Epithelial cell of prostate (primary cell): Measurements from ENCODE around the gene FEM1A.
"Not testable (repeated sequence)": the region's sequence is repeated elsewhere in the genome, so short reads cannot be mapped to it uniquely, and the experiment has no call there.

Experiments
- DNase-seq: peaks from one replicate; pipeline ENCODE4 v3.0.0-alpha.2; 2011; ENCODE audit warnings: low read depth, low spot score
- H3K27ac ChIP-seq: fragments of 450-650 bp; 2 replicates; pipeline ENCODE4 v1.5.1; 2017; ENCODE audit warnings: mild to moderate bottlenecking

Gene FEM1A

GRCh38 chr19:4807188-4807587 lies 15.7 kb downstream of the FEM1A start:
- H3K27ac ChIP-seq, result no peak overlapping the region
- DNase-seq, result no peak

GRCh38 chr19:4811328-4812131 lies 20.0 kb downstream of the FEM1A start:
- peak overlapping the region; percentile 99 for H3K27ac ChIP-seq
- DNase-seq, result no peak

DNA sequence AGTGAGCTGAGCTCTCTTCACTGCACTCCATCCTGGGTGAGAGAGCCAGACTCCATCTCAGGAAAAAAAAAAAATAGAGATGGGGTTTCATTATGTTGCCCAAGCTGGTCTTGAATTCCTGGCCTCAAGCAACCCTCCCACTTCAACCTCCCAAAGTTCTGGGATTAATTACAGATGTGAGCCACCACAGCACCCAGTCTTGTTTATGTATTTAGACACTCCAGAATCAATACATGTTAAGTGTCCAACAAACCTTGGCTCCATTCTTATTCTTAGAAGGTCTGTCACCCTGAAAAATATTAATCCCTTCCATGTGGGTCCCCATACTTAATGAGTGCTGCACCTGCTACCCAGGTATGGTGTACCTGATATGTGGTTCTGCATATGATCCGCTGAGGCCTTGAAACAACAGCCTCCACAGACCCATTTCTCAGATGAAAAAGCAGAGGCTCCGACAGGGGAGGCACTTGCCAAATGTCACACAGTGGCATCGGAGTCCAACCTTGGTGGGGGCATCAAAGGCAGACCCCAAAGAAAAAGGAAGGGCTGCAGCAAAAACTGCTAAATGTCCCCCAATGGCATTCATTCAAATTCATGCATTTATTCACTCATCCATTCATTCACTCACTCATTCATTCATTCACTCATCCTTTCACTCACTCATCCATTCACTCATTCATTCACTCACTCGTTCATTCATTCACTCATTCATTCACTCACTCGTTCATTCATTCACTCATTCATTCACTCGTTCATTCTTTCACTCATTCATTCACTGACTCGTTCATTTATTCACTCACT lies 23.3 kb downstream of the FEM1A start:
- H3K27ac ChIP-seq, result peak overlapping the region; percentile 99
- DNase-seq, result no peak

DNA sequence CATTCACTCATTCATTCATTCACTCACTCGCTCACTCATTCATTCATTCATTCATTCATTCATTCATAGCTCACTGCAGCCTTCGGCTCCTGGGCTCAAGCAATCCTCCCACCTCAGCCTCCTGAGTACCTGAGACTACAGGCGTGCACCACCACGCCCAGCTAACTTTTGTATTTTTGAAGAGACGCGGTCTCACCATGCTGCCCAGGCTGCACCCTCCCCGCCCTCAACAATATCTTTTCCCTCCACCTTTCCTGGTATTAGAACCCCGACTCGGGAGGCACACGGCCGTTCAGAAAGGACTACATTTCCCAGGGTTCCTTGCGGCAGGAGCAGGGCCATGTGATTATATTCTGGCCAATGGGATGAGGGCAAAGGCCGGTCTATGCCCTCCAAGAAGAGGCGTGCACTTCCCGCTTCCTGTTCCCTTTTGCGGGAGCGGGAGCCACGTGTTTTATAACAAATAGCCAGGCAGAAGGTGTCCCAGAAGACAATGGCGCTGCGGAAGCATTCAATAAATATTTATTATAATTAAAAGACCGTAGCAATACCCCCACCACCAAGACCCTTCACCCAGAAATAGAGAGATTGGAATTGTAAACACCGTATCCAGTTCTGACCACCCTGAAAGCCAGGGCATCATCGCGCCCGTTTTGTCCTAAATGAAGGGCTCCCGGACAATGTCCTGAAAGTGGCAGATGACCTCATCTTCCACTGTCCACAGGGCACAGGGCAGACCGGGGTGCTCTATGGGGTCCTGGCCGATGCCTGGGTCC lies 24.1 kb downstream of the FEM1A start:
- H3K27ac ChIP-seq, result peak overlapping the region; percentile 21
- no peak for DNase-seq

DNA sequence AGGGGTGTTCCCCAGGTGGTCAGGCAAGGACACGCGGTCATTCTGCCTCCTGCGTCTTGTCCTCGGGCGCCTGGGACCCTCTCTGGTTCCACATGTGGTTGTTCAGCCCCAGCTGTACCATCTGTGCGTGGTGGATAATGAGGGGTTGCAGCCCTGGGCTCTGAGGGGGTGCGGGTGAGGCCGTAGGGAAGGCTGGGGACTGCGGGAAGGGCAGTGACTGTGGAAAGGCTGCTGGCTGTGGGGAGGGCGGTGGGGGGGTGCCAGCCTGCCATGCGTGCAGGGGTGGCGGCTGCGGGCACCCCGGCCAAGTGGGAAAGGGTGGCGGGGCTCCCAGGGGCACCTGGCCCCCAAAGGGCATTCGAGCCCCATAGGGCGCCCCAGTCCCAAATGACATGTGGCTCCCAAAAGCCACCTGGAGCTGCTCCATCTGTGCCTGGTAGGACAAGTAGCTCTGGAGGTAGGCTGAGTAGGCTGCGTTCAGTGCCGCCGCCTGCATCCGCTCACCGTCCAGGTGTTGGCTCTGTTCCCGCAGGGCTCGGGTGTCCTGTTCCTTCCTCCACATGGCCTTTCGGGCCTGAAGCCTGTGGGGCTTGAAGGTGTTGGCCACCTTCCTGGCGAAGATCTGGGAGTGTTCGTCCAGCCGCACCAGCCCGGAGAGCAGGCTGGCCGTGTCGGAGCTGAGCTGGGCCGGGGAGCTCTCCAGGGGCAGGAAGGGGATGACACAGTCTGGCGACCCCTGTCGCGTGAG lies 24.8 kb downstream of the FEM1A start:
- no peak for DNase-seq
- peak overlapping the region; percentile 21 for H3K27ac ChIP-seq

DNA sequence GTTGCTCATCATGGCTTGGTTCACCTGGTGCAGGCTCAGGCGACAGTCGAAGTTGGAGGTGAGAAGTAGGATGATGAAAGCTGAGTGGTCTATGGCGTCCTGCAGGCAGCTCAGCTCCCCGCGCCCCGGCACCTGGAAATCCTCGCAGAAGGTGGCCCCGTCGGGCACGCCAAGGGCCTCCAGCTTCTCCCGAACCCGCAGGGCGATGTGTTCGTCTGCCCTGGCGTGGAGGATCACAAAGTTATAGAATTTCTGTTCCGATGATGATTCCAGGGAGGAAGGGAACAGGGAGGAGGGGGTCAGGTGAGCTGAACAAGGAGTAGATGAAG lies 25.4 kb downstream of the FEM1A start:
- DNase-seq, result no peak
- H3K27ac ChIP-seq, result no peak overlapping the region

GRCh38 chr19:4817467-4818277 lies 26.1 kb downstream of the FEM1A start:
- no peak overlapping the region for H3K27ac ChIP-seq
- DNase-seq, result no peak

DNA sequence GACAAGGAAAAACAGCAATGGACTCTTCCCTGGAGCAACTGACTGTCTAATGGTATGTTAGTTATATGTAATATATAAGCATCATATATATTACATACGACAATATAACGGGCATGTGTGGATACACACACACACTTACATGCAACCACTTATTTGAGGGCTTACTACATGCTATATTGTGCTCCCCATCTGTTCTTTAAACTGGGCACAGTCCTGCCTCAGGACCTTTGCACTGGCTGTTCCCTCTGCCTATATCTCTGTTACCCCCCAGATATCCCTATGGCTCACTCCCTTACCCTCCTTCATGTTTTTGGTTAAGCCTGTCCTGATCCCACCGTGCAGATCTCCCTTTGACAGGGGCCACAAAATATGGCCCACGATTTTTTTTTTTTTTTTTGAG lies 29.7 kb downstream of the FEM1A start:
- no peak overlapping the region for H3K27ac ChIP-seq
- no peak for DNase-seq

GRCh38 chr19:4822354-4822753 lies 30.8 kb downstream of the FEM1A start:
- not testable (repeated sequence) for DNase-seq, H3K27ac ChIP-seq

GRCh38 chr19:4823577-4823976 lies 32.0 kb downstream of the FEM1A start:
- no peak overlapping the region for H3K27ac ChIP-seq
- DNase-seq, result no peak

GRCh38 chr19:4829001-4829712 lies 37.6 kb downstream of the FEM1A start:
- DNase-seq, result no peak
- H3K27ac ChIP-seq, result peak overlapping the region; percentile 87

DNA sequence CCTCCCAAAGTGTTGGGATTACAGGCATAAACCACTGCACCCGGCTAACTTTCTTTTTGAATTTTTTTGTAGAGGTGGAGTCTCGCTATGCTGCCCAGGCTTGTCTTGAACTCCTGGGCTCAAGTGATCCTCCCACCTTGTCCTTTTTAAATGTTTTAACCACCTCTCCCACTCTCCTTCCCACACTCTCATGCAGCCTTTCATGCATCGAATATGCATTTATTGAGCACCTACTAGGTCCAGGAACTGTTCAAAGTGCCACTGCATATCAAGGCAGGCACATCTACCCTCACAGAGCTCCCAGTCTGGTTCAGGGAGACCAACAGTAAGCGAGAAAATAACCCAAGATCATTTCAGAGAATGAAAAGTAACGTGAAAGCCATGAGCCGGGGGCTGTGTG lies 38.8 kb downstream of the FEM1A start:
- H3K27ac ChIP-seq, result peak overlapping the region; percentile 87
- DNase-seq, result no peak

- peak overlapping the region; percentile 87 for H3K27ac ChIP-seq
- no peak for DNase-seq
These were observed 39.3 kb downstream of the FEM1A start for GRCh38 chr19:4830768-4831265.

GRCh38 chr19:4831304-4831978 lies 39.9 kb downstream of the FEM1A start, which contains the start of gene TICAM1:
Gene TICAM1, minus strand, starts transcription at chr19:4831712. Its CDS starts 13,335 bp downstream, at chr19:4818377.
- peak; percentile 68 for DNase-seq
- H3K27ac ChIP-seq, result peak within 1 kb of the TSS; percentile 87

- peak overlapping the region; percentile 87 for H3K27ac ChIP-seq
- DNase-seq, result not testable (repeated sequence)
These were observed 40.4 kb downstream of the FEM1A start for GRCh38 chr19:4831979-4832340.

DNA sequence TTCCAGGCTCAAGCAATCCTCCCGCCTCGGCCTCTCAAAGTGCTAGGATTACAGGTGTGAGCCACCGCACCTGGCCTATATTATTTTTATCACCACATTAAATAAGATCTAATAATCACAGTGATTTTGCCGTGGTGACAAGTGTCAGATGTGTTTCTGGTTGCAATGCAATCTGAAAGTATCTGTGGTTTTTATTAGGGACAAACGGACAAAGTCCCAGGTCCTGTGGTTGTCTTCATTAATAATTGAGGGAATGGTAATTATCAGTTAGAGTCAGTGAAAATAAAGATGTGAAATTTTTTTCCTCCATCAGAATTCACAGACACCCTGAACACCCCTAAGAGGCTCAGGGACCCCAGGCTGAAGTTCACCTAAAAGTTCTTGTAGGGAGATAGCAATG lies 41.2 kb downstream of the FEM1A start:
- no peak overlapping the region for H3K27ac ChIP-seq
- DNase-seq, result no peak

DNA sequence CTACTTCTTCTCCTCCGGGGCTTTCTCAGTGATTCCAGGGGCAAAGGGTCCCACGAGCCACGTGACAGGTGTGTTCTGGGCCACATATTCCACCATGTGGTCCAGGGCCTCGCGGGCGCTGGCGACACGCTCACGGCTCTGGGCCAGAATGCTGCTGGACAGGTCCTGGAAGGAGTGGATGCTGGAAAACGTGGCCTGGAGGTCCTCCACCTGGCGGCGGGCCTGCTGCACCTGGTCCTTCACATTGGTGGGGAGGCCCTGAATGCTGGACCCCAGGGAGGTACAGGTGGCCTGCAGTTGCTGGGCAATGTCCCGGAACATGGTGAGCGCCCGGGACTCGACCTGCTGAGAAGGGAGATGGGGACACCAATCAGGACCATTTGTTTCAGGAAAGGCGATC lies 47.7 kb downstream of the FEM1A start:
- no peak for DNase-seq
- no peak overlapping the region for H3K27ac ChIP-seq

- DNase-seq, result no peak
- no peak overlapping the region for H3K27ac ChIP-seq
These were observed 52.1 kb downstream of the FEM1A start for GRCh38 chr19:4843647-4843965.
